ENCODE results near the gene DPYD. TPM values are rescaled to one million over a fixed set of nuclear protein-coding genes. Genes with fewer than 3 reads are reported as not detected.

The DPYD gene
- total and polyA plus RNA-seq, 9 of the 15 experiments (the other 6 are each of a cell fraction or from before 2014, with no cell fraction given) = 0.03 to 0.25 (median 0.08) TPM; not detected in 2

- H3K27me3 ChIP-seq (ENCODE audit: control insufficient read depth in 2 of 2, insufficient read depth in 2 of 2, low read length in 2 of 2) = no peaks in the 10 kb centered on the region
- BruUV-seq (replicated peaks) = no TSS peak
- H3K9ac ChIP-seq (ENCODE audit: insufficient read depth in 1 of 2, low read depth in 2 of 2, low read length in 2 of 2) = no peak overlapping the region
- H3K4me2 ChIP-seq (ENCODE audit: insufficient read depth, low read length) = no peak overlapping the region
- no peak overlapping the region for H3K4me3 ChIP-seq
- H4K20me1 ChIP-seq (replicated peaks; ENCODE audit: control insufficient read depth, insufficient read depth, low read length) = no peaks in the 10 kb centered on the region
- TF ChIP-seq ATF6 (CRISPR knock-in tag; IDR thresholded peaks at IDR 0.05) (no peak), ADNP (tag; IDR thresholded peaks at IDR 0.05) (no peak), SMAD1 (IDR thresholded peaks at IDR 0.05; ENCODE audit: low read depth, low read length, partially characterized antibody) (no peak), NCOA2 (IDR thresholded peaks at IDR 0.05; ENCODE audit: partially characterized antibody in 2 of 2) (no peak), TCF3 (CRISPR knock-in tag; IDR thresholded peaks at IDR 0.05) (no peak), ZFX (CRISPR knock-in tag; IDR thresholded peaks at IDR 0.05) (no peak), IRF1 (CRISPR knock-in tag; IDR thresholded peaks at IDR 0.05; ENCODE audit: borderline replicate concordance) (no peak), IRF9 (tag; IDR thresholded peaks at IDR 0.05) (no peak), HDAC3 (IDR thresholded peaks at IDR 0.05; ENCODE audit: borderline replicate concordance, partially characterized antibody) (no peak)
- no peak overlapping the region for H3K27ac ChIP-seq (ENCODE audit: extremely low read depth, low read depth, low read length)
- CTCF ChIA-PET (ENCODE audit: low intra/inter-chr PET ratio) = no interaction called here
- no peaks in the 10 kb centered on the region for H3K4me1 ChIP-seq (replicated peaks in 1 of 2; ENCODE audit: control insufficient read depth in 2 of 2, insufficient read depth in 2 of 2, low read length in 2 of 2)
- no peak overlapping the region for H2AFZ ChIP-seq (ENCODE audit: low read depth, low read length)
- intact Hi-C loops (cut with micrococcal nuclease) (no loop called here), in situ Hi-C loops (cut with MboI) (no loop called here)
- H3K9me3 ChIP-seq (replicated peaks; ENCODE audit: control insufficient read depth, insufficient read depth, low read depth, low read length) = no peaks in the 10 kb centered on the region
- no peak for FAIRE-seq
- H3K79me2 ChIP-seq (ENCODE audit: control insufficient read depth, insufficient read depth, low read length) = no peaks in the 10 kb centered on the region
- H3K36me3 ChIP-seq (ENCODE audit: control insufficient read depth, insufficient read depth, low read length) = no peaks in the 10 kb centered on the region
- POLR2A ChIA-PET = no interaction called here
- no peak for DNase-seq (ENCODE audit: extremely low read depth in 1 of 4, low spot score in 3 of 4)
- no peaks in the 10 kb centered on the region for H3K9me1 ChIP-seq (ENCODE audit: control insufficient read depth, insufficient read depth, low read length)
- WGBS (ENCODE audit: insufficient coverage, low coverage, missing lambda C conversion rate) = 2% methylated on average over 5 of the region's 5 CpGs
- no peak for ATAC-seq
Observed at GRCh38 chr1:97373000-97373399, 547.8 kb downstream of the DPYD start.
